OCI-LY3 (cell line): Measurements from ENCODE around the gene CAPZB.
"Not testable (repeated sequence)": the region's sequence is repeated elsewhere in the genome, so short reads cannot be mapped to it uniquely, and the experiment has no call there.

Experiments
- H2AFZ ChIP-seq: fragments of 200-600, 300-600 bp; shearing (Covaris generic); 2 replicates; pipeline ENCODE4 v1.6.0; 2014; ENCODE audit warnings: antibody characterized with exemption, low read depth, low read length
- H3K27ac ChIP-seq: fragments of 200-600, 300-600 bp; sonication (generic); 2 replicates; pipeline ENCODE4 v1.5.1; 2014; ENCODE audit warnings: mild to moderate bottlenecking, low read length, moderate library complexity, mixed read lengths
- H3K27me3 ChIP-seq: fragments of 200-600, 300-600 bp; sonication (generic); 2 replicates; pipeline ENCODE4 v1.6.1; 2014; ENCODE audit warnings: low read depth, low read length, mixed read lengths
- H3K36me3 ChIP-seq: fragments of 200-600, 300-600 bp; sonication (generic); replicated peaks from 2 replicates; pipeline ENCODE3; 2014; ENCODE audit warnings: low read depth, low read length, mixed read lengths
- H3K4me1 ChIP-seq: fragments of 300-600, 200-600 bp; sonication (generic); 2 replicates; pipeline ENCODE4 v1.6.1; 2014; ENCODE audit warnings: low read length, mixed read lengths
- H3K4me2 ChIP-seq: fragments of 200-600, 300-600 bp; sonication (generic); 2 replicates; pipeline ENCODE4 v1.6.1; 2014; ENCODE audit warnings: low read length, mixed read lengths
- H3K4me3 ChIP-seq: fragments of 300-600, 200-600 bp; sonication (generic); 2 replicates; pipeline ENCODE4 v1.5.1; 2014; ENCODE audit warnings: antibody characterized with exemption, mild to moderate bottlenecking, low read length, moderate library complexity
- H3K79me2 ChIP-seq: fragments of 300-600, 200-600 bp; shearing (Covaris generic); 2 replicates; pipeline ENCODE4 v1.6.1; 2014; ENCODE audit warnings: mild to moderate bottlenecking, low read length, mixed read lengths
- H3K9ac ChIP-seq: fragments of 300-600, 200-600 bp; shearing (Covaris generic); 2 replicates; pipeline ENCODE4 v1.6.0; 2014; ENCODE audit warnings: mild to moderate bottlenecking, low read length, moderate library complexity
- H3K9me3 ChIP-seq: fragments of 200-600, 300-600 bp; shearing (Covaris generic); 2 replicates; pipeline ENCODE4 v1.6.1; 2014; ENCODE audit warnings: low read length, mixed read lengths; ENCODE audit not compliant: insufficient read depth
- H4K20me1 ChIP-seq: fragments of 200-600, 300-600 bp; sonication (generic); 2 replicates; pipeline ENCODE4 v1.6.1; 2016; ENCODE audit warnings: low read length, mixed read lengths; ENCODE audit not compliant: insufficient read depth
- EZH2phosphoT487 ChIP-seq: fragments of 200-600 bp; shearing (Covaris generic); IDR thresholded peaks from 2 replicates; pipeline ENCODE4 v1.6.1; 2018; ENCODE audit warnings: antibody characterized with exemption, mixed run types, low read depth
- TF ChIP-seq, protein P1 (sequence below): fragments of 200-600, 300-600 bp; sonication (generic); IDR thresholded peaks from 2 replicates; pipeline ENCODE4 v1.5.1; 2014; ENCODE audit warnings: antibody characterized with exemption, low read length, low read depth

CAPZB gene

GRCh38 chr1:19306941-19307340 lies 178.4 kb downstream of the CAPZB start:
- Histone ChIP-seq H3K27me3 (no peaks in the 10 kb centered on the region), H2AFZ (no peak overlapping the region), H3K9ac (no peak overlapping the region), H3K4me2 (no peak overlapping the region), H4K20me1 (no peaks in the 10 kb centered on the region), H3K36me3 (peaks cover 4% of the 10 kb centered on the region), H3K79me2 (peaks cover 24% of the 10 kb centered on the region), H3K27ac (no peak overlapping the region), H3K4me1 (peaks cover 6% of the 10 kb centered on the region; the same call in 1 of the 2 replicates), H3K4me3 (no peak overlapping the region), H3K9me3 (no peaks in the 10 kb centered on the region)
- TF ChIP-seq, protein P1, sequence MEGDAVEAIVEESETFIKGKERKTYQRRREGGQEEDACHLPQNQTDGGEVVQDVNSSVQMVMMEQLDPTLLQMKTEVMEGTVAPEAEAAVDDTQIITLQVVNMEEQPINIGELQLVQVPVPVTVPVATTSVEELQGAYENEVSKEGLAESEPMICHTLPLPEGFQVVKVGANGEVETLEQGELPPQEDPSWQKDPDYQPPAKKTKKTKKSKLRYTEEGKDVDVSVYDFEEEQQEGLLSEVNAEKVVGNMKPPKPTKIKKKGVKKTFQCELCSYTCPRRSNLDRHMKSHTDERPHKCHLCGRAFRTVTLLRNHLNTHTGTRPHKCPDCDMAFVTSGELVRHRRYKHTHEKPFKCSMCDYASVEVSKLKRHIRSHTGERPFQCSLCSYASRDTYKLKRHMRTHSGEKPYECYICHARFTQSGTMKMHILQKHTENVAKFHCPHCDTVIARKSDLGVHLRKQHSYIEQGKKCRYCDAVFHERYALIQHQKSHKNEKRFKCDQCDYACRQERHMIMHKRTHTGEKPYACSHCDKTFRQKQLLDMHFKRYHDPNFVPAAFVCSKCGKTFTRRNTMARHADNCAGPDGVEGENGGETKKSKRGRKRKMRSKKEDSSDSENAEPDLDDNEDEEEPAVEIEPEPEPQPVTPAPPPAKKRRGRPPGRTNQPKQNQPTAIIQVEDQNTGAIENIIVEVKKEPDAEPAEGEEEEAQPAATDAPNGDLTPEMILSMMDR: no peak
- TF ChIP-seq EZH2phosphoT487: no peak

DNA sequence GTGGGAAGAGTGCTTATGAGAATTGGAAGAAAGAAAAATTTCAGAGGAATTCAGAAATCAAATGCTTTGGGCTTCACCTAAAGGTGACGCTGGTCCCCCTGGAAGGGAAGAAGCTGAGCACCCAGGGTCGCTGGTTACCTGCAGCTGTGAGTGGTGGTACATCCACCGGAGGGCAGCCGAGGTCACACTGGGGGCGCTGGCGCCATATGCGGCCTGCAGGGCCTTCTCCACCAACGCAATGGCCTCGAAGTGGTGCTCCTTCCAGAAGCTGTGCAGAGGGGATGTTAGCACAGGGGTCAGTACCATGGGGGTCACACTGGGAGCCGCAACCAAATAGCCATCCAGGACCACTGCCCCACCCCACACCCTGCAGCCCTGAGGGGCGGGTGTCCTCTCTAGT lies 179.5 kb downstream of the CAPZB start:
- Histone ChIP-seq H3K27me3 (no peaks in the 10 kb centered on the region), H3K4me2 (no peak overlapping the region), H3K9ac (no peak overlapping the region), H2AFZ (no peak overlapping the region), H4K20me1 (no peaks in the 10 kb centered on the region), H3K4me3 (no peak overlapping the region), H3K9me3 (no peaks in the 10 kb centered on the region), H3K79me2 (peaks cover 14% of the 10 kb centered on the region), H3K4me1 (peaks cover 4% of the 10 kb centered on the region; the same call in 1 of the 2 replicates), H3K27ac (no peak overlapping the region), H3K36me3 (peaks cover 4% of the 10 kb centered on the region)
- TF ChIP-seq, protein P1: no peak
- no peak for TF ChIP-seq EZH2phosphoT487

GRCh38 chr1:19304081-19304480 lies 181.3 kb downstream of the CAPZB start:
- not testable (repeated sequence) for H3K27ac ChIP-seq, H3K36me3 ChIP-seq, H2AFZ ChIP-seq, H3K4me3 ChIP-seq, H3K9ac ChIP-seq, H3K9me3 ChIP-seq, H4K20me1 ChIP-seq, H3K27me3 ChIP-seq, H3K79me2 ChIP-seq, H3K4me2 ChIP-seq, H3K4me1 ChIP-seq

DNA sequence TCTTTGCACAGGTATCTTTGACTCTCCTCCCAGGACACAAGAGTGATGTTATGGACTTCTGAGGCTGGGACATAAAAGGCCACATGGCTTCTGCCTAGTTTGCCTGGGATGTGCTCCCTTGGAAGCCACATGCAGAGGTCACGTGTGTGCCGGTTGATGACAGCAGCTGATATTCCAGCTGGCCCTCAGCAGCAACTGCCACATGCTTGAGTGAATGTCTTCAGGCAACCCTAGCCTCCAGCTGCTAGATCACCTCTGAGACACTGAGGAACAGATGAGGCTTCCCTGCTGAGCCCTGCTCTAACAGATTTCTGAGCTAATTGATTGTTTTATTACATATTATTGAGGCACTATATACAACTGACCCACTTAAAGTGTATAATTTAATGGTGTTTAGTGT lies 185.1 kb downstream of the CAPZB start:
- Histone ChIP-seq H3K9ac (no peak overlapping the region), H3K4me2 (no peak overlapping the region), H2AFZ (no peak overlapping the region), H3K4me3 (no peak overlapping the region), H3K27me3 (no peaks in the 10 kb centered on the region), H3K27ac (no peak overlapping the region), H3K79me2 (no peaks in the 10 kb centered on the region), H3K4me1 (no peaks in the 10 kb centered on the region), H4K20me1 (no peaks in the 10 kb centered on the region), H3K36me3 (peaks cover 4% of the 10 kb centered on the region), H3K9me3 (no peaks in the 10 kb centered on the region)
- TF ChIP-seq, protein P1: no peak
- TF ChIP-seq EZH2phosphoT487: no peak

- no peak overlapping the region for H3K9ac ChIP-seq
- H3K4me2 ChIP-seq: no peak overlapping the region
- no peaks in the 10 kb centered on the region for H3K4me1 ChIP-seq
- H3K36me3 ChIP-seq: no peaks in the 10 kb centered on the region
- H3K27ac ChIP-seq: no peak overlapping the region
- H3K4me3 ChIP-seq: no peak overlapping the region
- no peaks in the 10 kb centered on the region for H4K20me1 ChIP-seq
- no peak overlapping the region for H2AFZ ChIP-seq
- H3K27me3 ChIP-seq: no peaks in the 10 kb centered on the region
- no peaks in the 10 kb centered on the region for H3K9me3 ChIP-seq
- TF ChIP-seq, protein P1: no peak
- TF ChIP-seq EZH2phosphoT487: no peak
- H3K79me2 ChIP-seq: no peaks in the 10 kb centered on the region
These were observed 190.7 kb downstream of the CAPZB start for GRCh38 chr1:19294638-19295037.
